Measurements from ENCODE around the gene TRAF5.
"Not testable (repeated sequence)": the region's sequence is repeated elsewhere in the genome, so short reads cannot be mapped to it uniquely, and the experiment has no call there.

Gene TRAF5

GRCh38 chr1:211348547-211348946 lies 21.9 kb downstream of the TRAF5 start:
- FAIRE-seq = no peak

DNA sequence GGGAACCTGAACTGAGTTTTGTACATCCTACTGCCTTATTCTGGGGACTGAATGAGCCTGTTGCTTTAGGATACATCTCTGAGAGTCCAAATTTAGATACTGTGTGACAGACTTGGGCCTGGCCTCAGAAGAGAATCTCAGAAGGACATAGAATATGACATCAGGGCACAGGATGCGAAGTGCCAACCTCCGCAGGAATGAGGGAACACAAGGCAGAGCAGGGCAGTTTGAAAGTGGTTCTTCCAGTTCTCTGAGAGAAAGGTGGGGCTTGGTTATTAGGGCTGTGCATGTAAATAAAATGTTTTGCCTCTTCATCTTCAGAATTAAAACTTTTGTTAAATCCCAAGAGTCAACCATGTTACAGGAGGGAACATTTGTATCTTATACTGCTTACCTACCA lies 23.1 kb downstream of the TRAF5 start:
- no peak for FAIRE-seq

DNA sequence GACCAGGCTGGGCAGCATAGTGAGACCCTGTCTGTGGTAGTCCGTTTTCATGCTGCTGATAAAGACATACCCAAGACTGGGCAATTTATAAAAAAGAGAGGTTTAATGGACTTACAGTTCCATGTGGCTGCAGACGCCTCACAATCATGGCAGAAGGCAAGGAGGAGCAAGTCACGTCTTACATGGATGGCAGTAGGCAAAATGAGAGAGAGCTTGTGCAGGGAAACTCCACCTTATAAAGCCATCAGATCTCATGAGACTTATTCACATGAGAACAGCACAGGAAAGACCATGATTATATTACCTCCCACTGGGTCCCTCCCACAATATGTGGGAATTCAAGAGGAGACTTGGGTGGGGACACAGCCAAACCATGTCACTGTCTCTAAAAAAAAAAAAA lies 25.4 kb downstream of the TRAF5 start:
- FAIRE-seq = not testable (repeated sequence)

- no peak for FAIRE-seq
These were observed 25.8 kb downstream of the TRAF5 start for GRCh38 chr1:211352465-211352864.

- no peak for FAIRE-seq
These were observed 26.4 kb downstream of the TRAF5 start for GRCh38 chr1:211352985-211353515.

- FAIRE-seq = no peak
These were observed 27.1 kb downstream of the TRAF5 start for GRCh38 chr1:211353562-211354212.

- no peak for FAIRE-seq
These were observed 29.2 kb downstream of the TRAF5 start for GRCh38 chr1:211355873-211356272.

GRCh38 chr1:211356723-211357407 lies 30.2 kb downstream of the TRAF5 start:
- no peak for FAIRE-seq

GRCh38 chr1:211358685-211359084 lies 32.1 kb downstream of the TRAF5 start:
- FAIRE-seq = peak; percentile 97

- FAIRE-seq = no peak
These were observed 33.2 kb downstream of the TRAF5 start for GRCh38 chr1:211359876-211360275.

DNA sequence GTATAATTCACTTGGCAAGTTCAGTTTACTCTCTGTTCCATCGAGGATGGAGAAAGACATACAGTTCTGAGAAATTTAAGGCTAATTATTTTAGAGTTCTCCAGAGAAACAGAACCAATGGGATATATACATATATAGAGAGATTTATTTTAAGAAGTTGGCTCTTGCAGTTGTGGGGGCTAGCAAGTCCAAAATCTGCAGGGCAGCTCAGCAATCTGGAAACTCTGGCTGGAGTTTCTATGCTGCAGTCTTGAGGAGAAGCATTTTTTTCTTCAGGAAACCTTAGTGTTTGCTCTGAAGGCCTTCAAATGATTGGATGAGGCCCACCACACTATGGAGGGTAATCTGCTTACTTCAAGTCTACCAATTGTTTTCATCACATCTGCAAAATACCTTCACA lies 34.6 kb downstream of the TRAF5 start:
- no peak for FAIRE-seq

DNA sequence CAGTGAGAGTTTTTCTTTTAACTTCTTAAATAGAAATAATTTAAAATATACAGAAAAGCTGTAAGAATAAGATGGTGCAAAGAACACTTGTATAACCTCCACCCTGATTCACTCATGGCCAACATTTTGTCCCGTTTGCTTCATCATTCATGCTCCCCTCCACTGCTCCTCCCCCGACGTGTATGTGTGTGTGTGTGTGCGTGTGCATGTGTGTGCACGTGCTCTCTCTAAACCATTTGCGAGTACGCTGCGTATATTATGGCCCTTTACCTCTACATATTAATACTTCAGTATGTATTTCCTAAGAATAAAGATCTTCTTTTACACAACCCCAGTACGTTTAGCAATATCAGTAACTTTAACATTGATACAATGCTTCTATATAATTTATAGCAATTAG lies 43.0 kb downstream of the TRAF5 start:
- FAIRE-seq = no peak

DNA sequence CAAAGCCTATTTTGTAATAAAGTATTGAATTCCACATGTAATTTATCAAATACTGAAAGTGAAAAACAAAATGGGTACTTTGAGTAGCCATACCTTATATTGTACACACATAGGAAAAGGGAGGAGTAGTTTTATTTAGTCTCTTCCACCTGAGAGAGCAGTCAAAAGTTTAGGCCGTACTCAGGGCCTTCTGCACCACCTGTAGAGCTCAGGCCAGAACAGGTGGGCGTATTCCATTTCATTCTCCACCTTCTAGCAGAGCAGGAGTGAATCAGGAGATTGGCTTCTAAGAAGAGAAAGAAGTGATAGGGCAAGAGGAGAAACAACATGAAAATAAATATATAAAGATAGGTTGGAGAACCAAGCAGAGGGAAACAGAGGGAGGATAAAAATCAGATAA lies 44.0 kb downstream of the TRAF5 start:
- FAIRE-seq = no peak

- no peak for FAIRE-seq
These were observed 44.9 kb downstream of the TRAF5 start for GRCh38 chr1:211371406-211372105.

- FAIRE-seq = no peak
These were observed 45.8 kb downstream of the TRAF5 start for GRCh38 chr1:211372463-211372862.

DNA sequence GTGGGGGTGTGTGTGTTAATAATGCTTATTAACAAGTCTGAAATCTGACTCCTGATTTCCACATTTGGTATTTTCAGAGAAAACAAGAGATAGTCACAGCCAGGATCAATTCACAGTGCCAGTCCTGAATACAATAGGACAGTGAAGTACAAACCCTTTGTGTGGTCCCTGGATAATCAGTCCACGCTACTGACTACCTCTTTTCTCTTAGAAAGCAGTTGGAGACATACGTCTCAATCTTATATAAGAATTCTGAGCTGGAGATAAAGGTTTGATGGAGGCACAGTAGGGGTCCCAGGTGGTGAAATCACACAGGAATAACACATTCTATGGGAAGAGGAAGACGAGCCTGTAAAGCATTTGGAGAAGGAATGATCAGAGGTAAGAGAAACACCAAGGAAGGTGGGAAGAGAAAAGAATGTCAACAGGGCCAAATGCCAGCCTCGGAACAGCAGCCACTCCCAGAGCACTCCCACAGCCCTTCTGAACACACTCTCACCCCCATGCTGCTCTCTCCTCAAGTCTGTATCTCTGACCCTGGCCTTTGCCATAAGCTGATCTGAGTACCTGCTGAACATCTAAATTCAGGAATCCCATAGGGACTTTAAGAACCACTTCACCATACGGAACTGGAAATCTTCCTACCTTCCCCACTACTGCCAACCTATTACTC lies 48.6 kb downstream of the TRAF5 start:
- no peak for FAIRE-seq

- FAIRE-seq = no peak
These were observed 49.3 kb downstream of the TRAF5 start for GRCh38 chr1:211375949-211376348.

DNA sequence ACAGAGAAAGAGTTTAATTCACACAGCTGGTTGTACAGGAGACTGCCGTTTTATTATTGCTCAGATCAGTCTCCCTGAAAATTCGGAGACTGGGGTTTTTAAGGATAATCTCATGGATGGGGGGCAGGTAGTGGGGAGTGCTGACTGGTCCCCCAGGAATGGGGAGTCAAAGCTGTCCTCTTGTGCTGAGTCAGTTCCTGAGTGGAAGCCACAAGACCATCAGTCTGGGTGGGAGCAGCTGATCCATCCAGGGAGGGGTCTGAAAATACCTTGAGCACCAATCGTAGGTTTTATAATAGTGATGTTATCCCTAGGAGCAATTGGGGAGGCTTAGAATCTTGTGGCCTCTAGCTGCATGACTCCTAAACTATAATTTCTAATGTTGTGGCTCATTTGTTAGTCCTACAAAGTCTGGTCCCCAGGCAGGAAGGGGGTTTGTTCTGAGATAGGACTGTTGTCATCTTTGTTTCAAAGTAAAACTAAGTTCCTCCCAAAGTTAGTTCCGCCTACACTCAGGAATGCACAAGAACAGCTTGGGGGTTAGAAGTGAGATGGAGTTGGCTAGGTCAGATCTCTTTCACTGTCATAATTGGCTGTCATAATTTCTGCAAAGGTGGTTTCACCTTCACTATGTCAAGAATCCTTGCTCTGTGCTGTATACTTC lies 50.3 kb downstream of the TRAF5 start:
- FAIRE-seq = no peak

- FAIRE-seq = no peak
These were observed 51.2 kb downstream of the TRAF5 start for GRCh38 chr1:211377539-211378450.

DNA sequence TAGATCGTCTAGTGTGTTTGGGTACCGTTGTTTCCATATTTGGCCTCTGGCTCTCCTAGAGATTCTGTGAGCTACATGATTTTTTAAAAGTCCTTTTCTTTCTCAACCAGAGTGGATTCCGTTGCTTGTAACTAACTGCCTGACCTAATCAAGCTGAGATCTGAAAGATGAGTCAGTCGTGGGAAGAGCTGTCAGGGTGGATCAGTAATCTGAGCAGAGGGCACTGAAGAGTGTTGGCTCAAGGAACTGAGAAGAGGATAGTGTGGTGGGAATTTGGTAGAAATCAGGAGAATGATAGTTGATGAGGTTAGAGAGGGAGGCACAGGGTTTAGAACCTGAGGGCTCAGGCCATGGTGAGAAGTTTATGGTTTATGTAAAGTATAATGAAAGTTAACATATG lies 52.2 kb downstream of the TRAF5 start:
- no peak for FAIRE-seq

DNA sequence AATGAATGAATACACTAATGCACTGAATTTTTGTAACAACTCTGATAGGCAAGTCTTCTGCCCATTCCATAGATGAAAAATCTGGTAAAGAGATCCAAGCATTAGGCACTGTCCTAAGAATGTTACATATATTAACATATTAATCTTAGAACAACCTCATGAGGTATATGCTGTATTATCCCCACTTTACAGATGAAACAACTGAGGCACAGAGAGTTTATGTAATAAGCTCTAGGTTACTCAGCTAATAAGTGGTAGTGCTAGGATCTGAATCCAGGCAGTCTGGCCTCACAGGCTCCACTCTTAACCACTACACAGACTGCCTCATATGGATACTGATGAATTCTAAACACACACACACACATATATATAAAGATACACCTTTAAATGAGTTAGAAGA lies 52.8 kb downstream of the TRAF5 start:
- FAIRE-seq = no peak
